Endometrium (tissue), 2 donors: ENCODE measurements around the gene SMO.

ENCODE experiments used
- FAIRE-seq: peaks from 2 replicates; lab custom pipeline; 2012; peaks lifted over from hg19 to GRCh38; lab: Jason Lieb, UNC
- donor health status: control.
- donor health status: control.

SMO gene

DNA sequence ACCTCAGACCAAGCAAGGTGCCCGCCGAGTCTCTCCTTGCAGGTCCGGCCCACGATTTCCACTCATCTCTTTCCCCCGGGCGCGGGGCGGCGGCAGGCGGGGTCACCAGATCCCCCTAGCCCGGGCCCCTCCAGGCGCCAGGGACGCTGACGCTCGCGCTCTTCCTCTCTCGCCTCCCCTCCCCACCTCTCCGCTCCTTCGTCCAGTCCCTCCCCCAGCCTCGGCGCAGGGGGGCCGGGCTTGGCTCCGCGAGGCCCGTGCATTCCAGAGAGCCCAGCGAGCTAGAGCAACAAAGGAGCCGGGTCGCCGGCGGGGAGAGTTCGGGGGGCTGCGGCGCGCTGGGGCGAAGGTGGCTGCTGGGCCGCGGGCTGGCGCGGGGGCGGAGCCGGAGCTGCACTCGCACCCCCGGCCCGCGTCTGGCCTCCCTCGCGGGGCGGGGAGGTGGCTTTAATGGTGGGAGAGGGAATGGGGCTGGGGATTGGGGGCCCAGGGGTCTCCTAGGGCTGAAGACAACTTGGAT is at the start of gene SMO:
SMO (plus strand) TSS at position 262 of the 520 bp plus-strand sequence. CDS start 519 bp downstream, outside the sequence.
- no peak for FAIRE-seq

DNA sequence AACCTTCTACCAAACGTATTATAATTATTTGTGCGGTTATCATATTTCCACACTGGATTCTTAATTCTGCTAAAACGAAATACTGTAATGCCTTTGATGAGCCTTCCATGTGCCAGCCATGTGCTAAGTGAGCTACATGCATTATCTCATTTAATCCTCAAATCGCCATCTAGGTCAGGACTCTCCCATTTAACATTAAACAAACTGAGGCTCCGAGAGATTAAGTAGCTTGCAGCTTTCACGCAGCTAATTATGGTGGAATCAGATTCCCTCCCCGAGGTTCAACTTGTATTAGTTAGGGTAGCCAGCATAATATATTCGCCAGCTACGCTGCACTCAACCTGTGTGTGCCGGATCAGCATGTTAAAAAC is 44.7 kb upstream of the SMO start:
- no peak for FAIRE-seq

DNA sequence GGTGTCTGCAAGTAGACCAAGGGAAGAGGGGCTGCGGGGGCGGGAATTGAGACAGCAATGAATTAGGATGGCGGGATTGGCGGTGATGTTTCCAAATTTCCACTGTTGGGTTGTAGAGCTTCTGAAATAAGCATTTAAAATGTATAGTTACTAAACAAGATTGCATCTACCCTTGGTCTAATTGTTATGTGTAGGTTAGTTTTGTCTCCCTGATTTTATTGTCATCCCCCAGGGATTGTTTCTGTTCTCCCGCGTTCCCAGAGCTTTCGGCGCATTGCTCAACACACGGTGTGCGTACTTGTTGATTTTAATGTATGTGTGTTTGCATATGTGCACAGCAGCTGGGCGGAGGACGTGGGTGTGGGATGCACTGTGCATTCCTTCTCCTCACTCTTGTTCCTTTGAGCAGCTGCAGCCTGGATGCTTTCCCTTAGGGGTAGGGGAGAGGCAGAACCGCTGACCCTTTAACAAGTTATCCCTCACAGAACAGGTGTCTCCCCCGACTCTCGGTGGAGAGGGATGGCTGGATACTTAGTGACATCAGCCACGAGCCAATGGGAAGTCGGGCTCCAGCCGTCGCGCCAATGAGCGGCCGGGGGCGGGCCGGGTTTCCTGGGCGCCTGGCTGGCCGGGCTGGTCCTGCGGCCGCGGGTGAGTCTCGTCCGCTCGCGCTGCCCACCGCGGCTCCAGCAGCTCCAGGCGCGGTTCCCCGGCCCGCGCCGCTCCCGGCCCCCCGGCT is 44.2 kb upstream of the SMO start, which contains the start of gene TSPAN33:
TSPAN33 (plus strand) TSS at position 613 of the 739 bp plus-strand sequence. CDS start 274 bp downstream, outside the sequence.
- FAIRE-seq, result no peak

DNA sequence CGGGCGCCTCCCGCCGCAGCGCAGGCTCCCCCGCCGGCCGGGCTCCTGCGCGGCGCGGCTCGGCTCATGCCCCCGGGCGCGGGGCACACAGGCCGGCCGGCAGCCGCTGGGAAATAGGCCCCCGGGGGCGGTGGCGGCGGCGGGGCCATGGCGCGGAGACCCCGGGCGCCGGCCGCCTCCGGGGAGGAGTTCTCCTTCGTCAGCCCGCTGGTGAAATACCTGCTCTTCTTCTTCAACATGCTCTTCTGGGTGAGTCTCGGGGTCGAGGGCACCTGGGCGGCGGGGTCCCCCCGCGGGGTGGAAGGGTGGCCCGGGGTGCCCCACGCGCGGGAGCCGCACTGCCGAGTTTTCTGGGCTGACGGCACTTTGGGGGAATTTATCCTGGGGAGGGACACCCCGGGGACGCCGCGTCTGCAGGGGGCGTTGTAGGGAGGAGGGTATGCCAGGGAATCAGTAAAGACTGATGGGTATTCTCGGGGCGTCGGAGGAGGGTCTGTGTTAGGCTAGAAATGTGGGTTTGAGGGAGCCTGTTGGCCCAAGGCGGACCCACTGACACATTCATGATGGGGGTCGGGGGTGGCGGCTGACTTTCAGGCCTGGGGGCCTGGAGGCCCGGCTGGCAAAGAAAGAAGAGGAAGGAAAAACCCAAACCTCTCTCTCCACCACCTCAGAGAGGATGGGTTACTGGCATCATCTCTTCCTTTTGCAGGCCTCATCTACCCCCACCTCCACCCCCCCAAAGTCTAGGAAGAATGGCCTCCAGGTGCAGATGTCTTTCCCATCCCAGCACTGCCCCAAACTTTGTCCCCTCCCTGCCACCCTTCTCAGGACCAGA is 43.4 kb upstream of the SMO start:
- FAIRE-seq, result no peak

DNA sequence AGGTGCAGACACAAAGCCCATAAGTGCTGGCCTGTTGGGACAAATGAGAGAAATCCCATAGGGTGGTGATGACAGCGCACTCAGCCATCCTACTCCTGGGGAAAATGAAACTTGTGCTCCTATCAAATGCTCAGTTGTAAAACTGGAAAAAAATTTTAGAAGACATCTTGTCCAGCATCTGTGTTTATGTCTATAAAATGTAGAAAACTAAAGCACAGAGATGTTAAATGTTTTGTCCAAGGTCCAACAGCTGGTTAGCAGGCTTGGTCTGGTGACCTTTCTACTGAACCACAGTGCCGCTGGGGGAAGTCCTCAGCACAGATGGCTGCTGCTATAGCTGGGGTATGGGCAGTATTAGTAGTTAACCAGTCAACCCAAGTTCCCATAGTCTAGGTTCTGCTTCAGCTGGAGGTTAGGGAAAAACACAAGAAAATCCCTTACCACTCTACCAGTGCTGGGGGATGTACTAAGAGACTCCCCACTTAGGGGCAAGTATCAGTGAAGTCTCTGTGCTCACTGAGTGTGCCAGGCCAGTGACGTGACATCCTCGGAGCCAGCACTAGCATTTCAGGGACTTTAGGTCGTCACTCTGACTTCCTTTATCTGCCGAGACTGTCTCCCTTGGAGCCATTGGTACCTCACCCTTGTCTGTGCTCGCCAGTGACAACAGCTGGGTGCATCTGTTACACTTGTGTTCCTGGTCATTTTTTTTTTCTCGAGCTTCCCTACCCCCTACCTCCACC is 42.0 kb upstream of the SMO start:
- no peak for FAIRE-seq

DNA sequence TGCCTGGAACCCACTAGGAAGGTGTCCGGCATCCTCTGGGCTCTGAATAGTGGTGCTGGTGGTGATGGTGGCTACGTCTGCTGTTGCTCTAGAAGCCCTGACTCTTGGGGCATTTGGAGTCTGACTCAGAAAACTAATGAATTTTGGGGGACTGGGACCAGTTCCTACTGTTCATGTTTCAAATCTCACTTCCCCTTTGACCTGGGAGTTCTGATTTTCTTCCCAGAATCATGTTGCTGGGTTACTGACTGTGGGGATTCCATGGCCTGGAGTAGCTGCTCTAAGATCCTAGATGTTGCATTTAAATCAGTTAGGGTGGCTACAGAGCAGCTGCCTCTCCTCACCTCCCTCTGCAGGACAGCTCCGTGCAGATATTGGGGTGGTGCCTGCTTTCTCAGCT is 40.7 kb upstream of the SMO start:
- no peak for FAIRE-seq

DNA sequence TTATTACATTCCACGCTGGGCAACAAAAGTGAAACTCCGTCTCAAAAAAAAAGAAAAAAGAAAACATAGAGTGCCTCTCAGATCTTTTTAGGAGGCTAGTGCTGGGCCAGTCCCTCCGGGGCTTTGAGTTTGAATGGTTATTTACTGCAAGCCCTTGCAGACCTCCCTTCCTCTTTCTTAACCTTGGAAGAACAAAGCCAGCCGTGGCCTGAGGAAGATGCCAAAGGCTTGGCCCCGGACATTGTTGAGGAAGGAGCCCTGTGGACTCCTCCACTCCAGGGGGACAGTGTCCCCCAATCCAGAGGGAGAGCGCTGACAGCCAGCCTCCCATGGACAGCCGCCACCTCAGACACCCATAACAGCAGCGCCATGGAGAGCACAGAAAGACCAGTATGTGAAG is 38.9 kb upstream of the SMO start:
- no peak for FAIRE-seq

DNA sequence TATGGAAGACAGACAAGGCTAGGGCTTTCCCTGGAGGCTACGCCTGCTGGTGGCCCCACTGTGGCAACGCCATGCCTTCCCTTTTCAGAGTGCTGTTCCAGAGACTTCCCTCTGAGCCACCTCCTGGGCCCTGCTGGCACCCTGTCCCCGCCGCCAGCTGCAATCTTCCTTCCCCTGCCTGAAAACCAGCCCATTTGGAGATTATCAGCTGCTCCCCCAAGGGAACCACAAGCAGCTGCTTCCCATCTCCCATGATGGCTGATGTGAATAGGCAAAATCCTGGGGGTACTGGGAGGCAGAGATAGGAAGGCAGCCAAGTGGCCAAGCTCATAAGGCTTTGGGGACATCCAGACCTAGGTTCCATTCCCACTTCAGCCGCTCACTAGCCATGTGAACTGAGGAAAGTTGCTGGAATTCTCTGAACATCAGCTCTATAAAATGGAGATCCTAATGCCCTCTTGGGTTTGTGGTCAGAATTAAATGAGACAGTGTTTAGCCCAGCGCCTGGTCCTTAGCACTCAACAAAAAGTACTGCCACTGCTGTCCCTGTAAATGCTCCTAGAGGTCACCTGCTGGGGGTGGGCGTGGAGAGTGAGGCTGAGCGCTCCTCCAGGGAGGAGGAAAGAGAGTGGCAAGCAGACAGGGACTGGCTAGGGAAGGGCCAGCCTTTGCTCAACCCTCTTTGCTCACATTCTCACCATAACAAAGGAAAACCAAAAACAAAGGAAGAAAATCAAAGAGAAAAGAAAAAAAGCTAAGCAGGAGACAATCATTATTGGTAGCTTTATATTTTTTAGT is 38.0 kb upstream of the SMO start:
- FAIRE-seq, result no peak

DNA sequence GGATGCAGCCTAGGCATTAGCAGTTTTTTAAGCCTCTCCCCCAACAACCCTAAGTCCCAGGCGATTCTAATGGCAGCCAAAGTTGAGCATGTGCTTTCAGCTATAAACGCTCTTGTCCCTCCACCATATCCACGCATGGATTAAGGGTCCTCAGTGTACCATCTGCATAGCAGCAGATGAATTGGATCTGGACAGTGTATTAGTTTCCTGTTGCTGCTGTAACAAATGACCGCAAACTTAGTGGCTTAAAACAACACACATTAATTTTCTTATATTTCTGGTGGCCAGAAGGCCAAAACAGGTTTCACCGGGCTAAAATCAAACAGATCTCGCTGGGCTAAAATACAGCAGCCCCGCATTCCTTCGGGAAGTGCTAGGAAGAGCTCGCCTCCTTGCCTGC is 30.8 kb upstream of the SMO start:
- FAIRE-seq, result no peak

DNA sequence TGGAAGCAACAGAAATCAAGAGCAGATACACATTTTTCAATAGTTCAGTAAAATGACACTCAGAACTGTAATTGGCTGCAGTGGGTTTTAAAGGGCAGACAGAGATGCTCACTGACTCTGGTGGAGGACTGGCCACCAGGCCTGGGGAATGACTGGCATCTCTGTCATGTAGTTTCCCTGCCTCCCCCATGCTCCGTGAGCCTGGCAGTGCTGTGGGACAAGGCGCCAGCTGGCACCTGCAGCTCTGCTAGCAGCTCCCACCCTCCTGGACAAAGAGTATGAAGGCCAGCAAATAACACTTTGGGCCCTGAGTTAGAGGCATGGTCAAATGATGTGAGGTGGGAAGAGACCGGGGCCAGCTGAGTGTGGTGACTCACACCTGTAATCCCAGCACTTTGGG is 28.9 kb upstream of the SMO start:
- FAIRE-seq, result no peak

DNA sequence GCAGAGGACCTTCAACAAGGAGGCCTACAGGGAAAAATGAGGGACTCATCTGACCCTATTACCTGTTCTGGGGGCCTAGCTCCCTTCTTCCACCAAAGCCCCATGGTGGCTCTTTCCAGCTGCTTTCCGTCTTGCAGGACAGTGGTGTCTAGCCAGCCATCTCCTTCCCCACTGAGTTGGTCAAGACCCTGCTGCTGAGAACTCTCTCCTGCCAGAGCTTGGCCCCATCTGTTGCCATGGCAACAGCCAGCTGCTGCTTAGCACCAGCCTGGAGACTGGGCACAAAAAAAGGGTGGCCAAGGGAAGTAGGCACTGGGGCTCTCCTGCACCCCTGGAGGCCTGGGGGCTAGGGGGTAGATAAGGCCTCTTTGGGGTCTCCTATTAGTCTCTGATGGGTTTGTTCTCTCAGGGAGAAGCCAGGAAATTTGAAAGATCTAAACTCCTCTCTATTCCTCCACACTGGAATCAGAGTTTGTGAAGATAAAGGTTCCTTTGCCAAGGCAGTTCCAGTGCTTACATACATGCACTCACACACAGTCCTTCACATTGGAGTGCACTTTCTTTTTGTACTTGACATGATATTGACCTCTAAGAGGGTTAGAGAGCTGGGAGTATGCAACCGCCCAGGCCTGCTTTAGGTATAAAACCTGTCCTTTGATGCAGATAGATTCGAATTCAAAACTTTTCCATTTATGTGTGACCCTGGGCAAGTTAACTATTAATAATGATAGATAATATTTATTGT is 28.1 kb upstream of the SMO start:
- no peak for FAIRE-seq

DNA sequence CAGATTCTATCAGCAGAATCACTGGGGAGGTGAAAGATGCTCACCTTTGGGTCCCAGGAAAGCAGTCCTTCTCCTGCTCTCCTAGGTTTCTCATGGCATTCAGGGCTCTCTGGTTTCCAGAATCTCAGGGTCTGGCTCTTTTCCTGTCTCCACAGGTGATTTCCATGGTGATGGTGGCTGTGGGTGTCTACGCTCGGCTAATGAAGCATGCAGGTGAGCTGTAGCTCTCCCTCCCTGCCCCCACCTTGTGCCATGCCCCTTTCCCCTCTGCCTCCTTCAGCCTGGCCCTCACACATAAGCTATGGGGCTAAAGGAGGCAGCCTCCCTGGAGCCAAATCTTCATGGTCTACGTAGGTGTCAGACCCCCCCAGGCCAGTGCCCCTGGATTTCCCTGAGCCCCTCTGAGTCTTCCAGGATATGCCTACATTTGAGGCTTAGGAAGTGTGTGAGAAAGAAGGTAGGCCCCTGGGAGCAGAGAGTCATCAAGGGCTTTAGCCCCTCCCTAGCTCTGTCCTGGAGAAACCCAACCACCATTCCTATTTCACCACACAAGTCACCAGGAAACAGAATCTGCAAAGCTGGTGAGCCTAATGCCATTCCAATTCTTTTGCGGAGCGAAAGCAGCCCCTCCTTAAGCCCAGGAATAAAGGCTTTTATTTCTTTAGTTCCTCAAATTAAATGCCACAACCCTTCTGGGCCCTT is 26.8 kb upstream of the SMO start:
- no peak for FAIRE-seq

DNA sequence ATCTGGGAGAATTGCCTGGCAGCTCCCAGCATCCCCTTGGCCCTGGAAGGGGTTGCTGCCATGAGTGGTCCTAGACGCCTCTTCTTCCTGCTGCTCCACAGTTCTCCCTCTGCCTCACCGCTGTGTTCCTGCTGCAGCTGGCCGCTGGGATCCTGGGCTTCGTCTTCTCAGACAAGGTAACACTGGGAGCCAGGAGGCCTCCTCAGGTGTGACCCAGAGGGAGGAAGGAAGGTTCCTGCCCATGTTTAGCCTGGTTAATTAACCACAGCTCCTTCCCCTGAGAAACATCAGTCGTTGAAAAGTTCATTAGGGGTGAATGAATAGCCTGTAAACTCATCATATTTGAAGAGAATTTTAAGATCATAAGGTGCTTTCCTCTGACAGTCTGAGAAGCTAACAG is 25.7 kb upstream of the SMO start:
- no peak for FAIRE-seq

DNA sequence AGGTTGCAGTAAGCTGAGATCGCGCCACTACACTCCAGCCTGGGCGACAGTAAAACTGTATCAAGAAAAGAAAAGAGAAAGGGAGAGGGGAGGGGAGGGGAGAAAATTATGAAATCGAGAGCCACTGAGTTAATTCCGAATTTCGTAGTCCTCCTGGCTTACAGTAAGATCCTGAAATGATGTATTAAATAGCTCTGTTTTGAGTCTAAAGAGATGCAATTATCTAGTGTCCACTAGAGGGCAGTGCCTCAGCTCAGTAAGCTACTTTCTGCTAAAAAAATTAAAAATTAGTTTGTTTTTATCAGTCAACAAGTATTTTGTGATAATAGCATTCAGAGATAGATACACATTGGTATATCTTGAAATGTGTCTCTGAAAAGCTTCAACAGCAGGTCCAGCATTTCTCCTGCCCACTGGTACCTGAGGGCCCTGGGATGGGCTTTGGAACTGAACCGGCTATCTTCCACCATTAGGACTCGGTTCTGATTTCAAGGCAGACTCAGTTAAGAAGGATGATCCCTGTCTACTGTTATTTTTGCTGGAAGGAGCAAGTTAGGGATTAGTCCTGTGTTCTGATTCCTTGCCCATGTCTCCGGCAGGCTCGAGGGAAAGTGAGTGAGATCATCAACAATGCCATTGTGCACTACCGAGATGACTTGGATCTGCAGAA is 24.4 kb upstream of the SMO start:
- FAIRE-seq, result no peak

DNA sequence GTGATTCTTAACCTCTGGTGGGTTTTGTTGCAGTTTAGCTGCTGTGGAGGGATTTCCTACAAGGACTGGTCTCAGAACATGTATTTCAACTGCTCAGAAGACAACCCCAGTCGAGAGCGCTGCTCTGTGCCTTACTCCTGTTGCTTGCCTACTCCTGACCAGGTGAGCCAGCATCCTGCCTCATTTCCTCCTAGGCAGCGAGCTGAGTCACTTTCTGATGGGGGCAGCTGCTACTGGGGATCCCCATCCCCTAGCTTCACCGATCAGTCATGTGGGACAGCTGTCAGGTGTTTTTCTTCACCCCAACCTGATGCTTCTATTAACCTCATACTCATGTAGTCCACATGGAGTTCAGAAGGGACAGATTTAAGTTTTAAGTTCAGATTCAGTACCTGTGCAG is 21.7 kb upstream of the SMO start:
- FAIRE-seq, result no peak

DNA sequence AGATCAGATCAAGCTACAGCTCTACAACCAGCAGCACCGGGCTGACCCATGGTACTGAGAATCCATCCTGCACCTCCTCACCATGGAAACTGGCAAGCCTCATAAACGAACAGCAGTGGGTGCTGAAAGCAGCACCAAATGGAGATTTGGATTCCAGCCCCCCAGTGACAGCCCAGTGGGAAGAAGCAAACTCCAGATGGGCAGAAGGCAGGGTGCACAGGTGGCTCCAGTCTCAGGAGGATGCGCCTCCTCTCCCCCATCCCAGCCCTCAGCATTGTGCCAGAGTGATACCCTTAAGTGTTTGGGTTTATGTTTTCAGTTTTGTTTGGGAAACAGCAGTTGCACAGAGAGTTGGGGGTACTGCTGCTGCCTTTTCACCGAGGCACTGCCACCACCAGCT is 20.6 kb upstream of the SMO start:
- no peak for FAIRE-seq

DNA sequence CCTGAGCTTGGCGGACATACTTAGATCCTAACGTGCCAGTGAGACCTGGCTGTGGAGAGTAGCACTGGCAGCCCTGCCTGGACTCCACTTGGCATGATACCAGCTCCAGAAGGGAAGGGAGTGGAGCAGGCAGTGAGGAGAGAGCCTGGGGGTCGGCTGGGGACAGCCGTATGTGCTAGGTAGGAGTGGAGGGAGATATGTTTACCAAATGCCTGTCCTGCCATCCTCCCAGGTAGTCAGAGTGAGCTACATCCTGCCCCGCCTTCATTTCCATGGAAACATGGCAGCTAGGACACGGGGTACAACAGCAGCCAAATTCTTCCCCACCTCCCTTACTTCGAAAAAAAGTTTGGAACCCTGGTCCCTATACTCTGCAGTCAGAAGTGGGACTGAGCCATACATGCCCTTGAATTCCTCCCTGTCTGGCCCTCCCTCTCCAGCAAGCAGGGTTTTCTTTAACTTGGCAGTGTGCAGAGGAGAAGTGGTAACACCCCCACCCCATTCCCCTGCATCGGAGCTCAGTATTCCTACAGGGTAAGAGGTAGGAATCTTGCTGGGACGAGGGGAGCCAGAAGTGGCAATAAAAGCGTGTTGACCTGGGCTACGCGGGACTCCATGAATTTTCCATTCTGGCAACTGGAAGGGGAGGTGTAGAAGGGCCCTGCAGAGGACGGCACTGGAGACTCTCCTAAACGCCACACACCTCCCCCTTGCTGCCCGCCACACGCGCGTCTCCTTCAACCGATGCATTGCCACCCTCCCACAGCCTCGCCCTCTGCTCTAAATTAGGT is 20.0 kb upstream of the SMO start:
- FAIRE-seq, result no peak

DNA sequence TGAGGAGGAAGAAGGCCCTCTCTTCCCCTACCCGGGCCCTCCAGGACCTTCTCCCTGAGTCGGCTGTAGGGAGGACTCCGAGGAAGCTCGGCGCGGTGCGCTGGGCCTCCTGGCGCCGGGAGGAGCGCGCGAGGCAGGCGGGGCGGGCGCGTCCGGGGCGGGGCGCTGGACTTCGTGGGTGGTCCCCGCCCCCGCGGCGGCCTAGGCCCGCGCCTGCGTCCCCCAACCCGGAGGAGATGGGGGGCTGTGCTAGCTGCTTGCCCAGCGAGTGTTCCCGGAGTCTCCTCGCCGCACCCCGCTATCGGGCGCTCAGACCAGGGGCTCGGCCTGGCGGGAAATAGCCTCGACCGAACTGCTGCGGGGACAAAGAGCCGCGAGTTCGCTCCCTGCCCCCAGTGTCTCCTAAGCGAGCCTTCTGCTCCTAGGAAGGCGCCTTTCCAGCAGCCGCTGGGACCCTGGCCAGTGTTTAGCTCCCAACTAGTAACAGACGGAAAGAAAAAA is 19.2 kb upstream of the SMO start:
- no peak for FAIRE-seq
